ENCODE data around the gene IAH1. TPM values are rescaled to one million over a fixed set of nuclear protein-coding genes. Genes with fewer than 3 reads are reported as not detected.

IAH1 gene
- total RNA-seq, 1 donor from 2014 or later, result 37.5 TPM

DNA sequence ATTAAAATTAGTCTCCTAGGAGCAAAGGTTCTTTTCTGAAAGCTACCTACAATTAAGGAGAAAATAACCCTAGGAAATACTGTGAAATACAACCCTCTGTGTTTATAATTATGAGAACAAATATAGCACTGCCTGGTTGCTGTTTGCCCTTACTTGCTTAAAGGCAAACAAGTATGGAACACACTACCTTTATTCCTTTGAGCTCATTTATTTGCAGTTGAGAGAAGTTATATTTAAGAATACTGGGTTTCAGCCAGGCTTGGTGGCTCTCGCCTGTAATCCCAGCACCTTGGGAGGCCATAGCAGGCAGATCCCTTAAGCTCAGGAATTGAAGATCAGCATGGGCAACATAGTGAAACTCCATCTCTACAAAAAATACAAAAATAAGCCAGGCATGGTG lies 23.1 kb upstream of the IAH1 start:
- no peaks in the 10 kb centered on the region for H3K4me1 Mint-ChIP-seq (ENCODE audit: unreplicated experiment)
- no peak for DNase-seq (ENCODE audit: low spot score)
- no peaks in the 10 kb centered on the region for H3K9me3 Mint-ChIP-seq (ENCODE audit: unreplicated experiment)
- H3K27me3 Mint-ChIP-seq (ENCODE audit: unreplicated experiment), result no peaks in the 10 kb centered on the region
- no peak overlapping the region for H3K4me3 Mint-ChIP-seq (ENCODE audit: unreplicated experiment)
- TF ChIP-seq, protein P1, sequence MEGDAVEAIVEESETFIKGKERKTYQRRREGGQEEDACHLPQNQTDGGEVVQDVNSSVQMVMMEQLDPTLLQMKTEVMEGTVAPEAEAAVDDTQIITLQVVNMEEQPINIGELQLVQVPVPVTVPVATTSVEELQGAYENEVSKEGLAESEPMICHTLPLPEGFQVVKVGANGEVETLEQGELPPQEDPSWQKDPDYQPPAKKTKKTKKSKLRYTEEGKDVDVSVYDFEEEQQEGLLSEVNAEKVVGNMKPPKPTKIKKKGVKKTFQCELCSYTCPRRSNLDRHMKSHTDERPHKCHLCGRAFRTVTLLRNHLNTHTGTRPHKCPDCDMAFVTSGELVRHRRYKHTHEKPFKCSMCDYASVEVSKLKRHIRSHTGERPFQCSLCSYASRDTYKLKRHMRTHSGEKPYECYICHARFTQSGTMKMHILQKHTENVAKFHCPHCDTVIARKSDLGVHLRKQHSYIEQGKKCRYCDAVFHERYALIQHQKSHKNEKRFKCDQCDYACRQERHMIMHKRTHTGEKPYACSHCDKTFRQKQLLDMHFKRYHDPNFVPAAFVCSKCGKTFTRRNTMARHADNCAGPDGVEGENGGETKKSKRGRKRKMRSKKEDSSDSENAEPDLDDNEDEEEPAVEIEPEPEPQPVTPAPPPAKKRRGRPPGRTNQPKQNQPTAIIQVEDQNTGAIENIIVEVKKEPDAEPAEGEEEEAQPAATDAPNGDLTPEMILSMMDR (IDR thresholded peaks at IDR 0.05; ENCODE audit: unreplicated experiment), result no peak
- no peak overlapping the region for H3K27ac Mint-ChIP-seq (ENCODE audit: unreplicated experiment)
- H3K36me3 Mint-ChIP-seq (ENCODE audit: low read depth, unreplicated experiment), result peaks cover 20% of the 10 kb centered on the region

DNA sequence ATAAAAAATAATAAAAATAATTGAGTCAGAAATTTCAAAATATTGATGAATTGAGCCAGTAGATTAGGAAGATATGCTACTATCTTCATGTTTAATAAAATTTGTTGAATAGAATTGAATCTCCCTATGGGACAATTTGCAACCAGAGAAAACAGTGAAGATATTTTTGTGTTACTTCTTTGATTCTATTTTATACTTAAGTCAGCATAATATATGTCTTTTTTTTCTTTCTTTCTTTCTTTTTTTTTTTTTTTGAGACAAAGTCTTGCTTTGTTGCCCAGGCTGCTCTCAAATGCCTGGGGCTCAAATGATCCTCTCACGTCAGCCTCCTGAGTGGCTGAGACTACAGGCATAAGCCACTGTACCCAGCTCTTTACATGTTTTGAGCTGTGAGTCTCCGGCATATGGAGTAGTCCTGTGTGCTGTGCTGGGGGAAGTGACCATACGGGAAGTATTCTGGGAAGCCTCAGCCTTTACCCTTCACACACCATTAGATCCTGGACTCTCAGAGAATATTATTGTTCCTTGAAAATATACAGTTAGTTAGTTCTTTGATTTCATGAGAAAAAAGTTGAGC lies 13.8 kb upstream of the IAH1 start:
- no peak for DNase-seq (ENCODE audit: low spot score)
- H3K4me1 Mint-ChIP-seq (ENCODE audit: unreplicated experiment), result no peaks in the 10 kb centered on the region
- H3K36me3 Mint-ChIP-seq (ENCODE audit: low read depth, unreplicated experiment), result peaks cover 20% of the 10 kb centered on the region
- H3K9me3 Mint-ChIP-seq (ENCODE audit: unreplicated experiment), result no peaks in the 10 kb centered on the region
- TF ChIP-seq, protein P1 (IDR thresholded peaks at IDR 0.05; ENCODE audit: unreplicated experiment), result no peak
- H3K27ac Mint-ChIP-seq (ENCODE audit: unreplicated experiment), result no peak overlapping the region
- H3K27me3 Mint-ChIP-seq (ENCODE audit: unreplicated experiment), result no peaks in the 10 kb centered on the region
- no peak overlapping the region for H3K4me3 Mint-ChIP-seq (ENCODE audit: unreplicated experiment)

DNA sequence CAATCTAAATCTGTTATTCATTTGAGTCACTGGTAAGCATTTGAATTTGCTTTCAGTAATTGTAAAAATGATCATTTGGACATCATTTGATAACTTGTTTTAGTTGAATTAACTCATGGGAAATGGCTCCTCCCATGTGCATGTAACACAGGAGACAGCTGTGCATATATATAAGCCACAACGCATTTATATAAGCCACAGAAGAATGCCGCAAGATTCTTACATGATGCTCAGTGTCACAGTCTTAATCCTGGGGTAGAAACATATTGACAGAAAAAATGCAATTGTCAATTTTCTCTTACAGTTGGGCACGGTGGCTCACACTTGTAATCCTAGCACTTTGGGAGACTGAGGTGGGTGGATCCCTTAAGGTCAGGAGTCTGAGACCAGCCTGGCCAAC lies 13.3 kb upstream of the IAH1 start:
- no peak overlapping the region for H3K4me3 Mint-ChIP-seq (ENCODE audit: unreplicated experiment)
- H3K27ac Mint-ChIP-seq (ENCODE audit: unreplicated experiment), result no peak overlapping the region
- TF ChIP-seq, protein P1 (IDR thresholded peaks at IDR 0.05; ENCODE audit: unreplicated experiment), result no peak
- H3K36me3 Mint-ChIP-seq (ENCODE audit: low read depth, unreplicated experiment), result peaks cover 24% of the 10 kb centered on the region
- H3K4me1 Mint-ChIP-seq (ENCODE audit: unreplicated experiment), result no peaks in the 10 kb centered on the region
- H3K27me3 Mint-ChIP-seq (ENCODE audit: unreplicated experiment), result no peaks in the 10 kb centered on the region
- no peak for DNase-seq (ENCODE audit: low spot score)
- H3K9me3 Mint-ChIP-seq (ENCODE audit: unreplicated experiment), result no peaks in the 10 kb centered on the region

DNA sequence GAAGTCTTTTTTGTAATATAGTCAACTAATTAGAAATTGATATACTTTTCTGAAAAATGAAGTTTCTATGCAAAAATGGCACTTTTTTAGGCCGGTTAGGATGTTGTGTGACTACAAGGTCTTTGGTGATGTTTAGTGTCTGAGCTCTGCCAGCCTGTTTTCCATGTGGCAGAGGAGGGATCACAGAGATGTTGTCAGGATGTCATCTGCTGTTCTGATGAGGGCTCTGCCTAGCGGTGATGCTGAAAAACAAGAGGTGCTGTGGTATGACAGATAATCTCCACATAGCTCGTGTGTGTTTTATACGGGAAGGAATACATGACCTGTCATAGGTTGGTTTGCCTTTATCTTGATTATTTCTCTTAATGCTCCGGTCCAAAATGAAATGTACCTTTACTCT lies 12.0 kb upstream of the IAH1 start:
- no peaks in the 10 kb centered on the region for H3K27me3 Mint-ChIP-seq (ENCODE audit: unreplicated experiment)
- DNase-seq (ENCODE audit: low spot score), result no peak
- no peaks in the 10 kb centered on the region for H3K4me1 Mint-ChIP-seq (ENCODE audit: unreplicated experiment)
- H3K27ac Mint-ChIP-seq (ENCODE audit: unreplicated experiment), result no peak overlapping the region
- H3K9me3 Mint-ChIP-seq (ENCODE audit: unreplicated experiment), result no peaks in the 10 kb centered on the region
- peaks cover 18% of the 10 kb centered on the region for H3K36me3 Mint-ChIP-seq (ENCODE audit: low read depth, unreplicated experiment)
- no peak overlapping the region for H3K4me3 Mint-ChIP-seq (ENCODE audit: unreplicated experiment)
- TF ChIP-seq, protein P1 (IDR thresholded peaks at IDR 0.05; ENCODE audit: unreplicated experiment), result no peak

DNA sequence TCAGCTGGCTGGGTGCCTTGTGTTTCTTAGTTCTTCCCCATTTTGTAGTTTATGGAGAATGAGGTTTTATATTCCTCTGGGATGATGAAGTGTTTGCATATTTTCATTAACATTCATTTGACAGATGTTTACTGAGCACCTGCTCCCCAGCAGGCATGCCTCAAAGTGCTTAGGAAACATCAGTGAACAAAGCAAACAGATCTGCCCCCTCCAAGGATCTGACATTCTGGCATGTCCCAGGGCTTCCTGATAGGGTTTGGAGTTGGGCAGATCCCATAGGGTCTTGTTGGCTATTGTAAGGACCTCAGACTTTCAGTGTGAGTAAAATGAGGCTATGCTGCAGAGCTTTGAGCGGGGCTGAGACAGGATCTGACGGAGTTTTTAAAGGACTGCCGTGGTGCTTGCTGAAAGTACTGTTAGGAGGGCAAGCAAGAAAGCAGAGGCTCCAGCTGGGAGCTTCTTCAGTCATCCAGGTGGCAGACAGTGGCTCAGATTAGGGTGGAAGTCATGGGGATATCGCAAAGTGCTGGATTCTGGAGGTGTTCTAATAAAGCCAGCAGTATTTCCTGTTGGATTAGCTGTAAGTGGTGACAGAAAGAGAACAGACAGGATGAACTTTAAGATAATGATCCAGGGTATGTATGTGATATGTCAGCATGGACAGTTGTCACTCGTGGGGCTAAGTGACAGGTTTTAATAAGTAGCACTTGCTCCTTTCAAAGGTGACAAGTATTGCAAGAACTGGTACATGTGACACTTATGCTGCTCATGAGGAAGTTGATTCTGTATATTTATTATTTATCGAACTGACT lies 11.3 kb upstream of the IAH1 start:
- no peak overlapping the region for H3K27ac Mint-ChIP-seq (ENCODE audit: unreplicated experiment)
- no peaks in the 10 kb centered on the region for H3K9me3 Mint-ChIP-seq (ENCODE audit: unreplicated experiment)
- no peak for DNase-seq (ENCODE audit: low spot score)
- H3K4me3 Mint-ChIP-seq (ENCODE audit: unreplicated experiment), result no peak overlapping the region
- H3K27me3 Mint-ChIP-seq (ENCODE audit: unreplicated experiment), result no peaks in the 10 kb centered on the region
- peaks cover 18% of the 10 kb centered on the region for H3K36me3 Mint-ChIP-seq (ENCODE audit: low read depth, unreplicated experiment)
- TF ChIP-seq, protein P1 (IDR thresholded peaks at IDR 0.05; ENCODE audit: unreplicated experiment), result no peak
- no peaks in the 10 kb centered on the region for H3K4me1 Mint-ChIP-seq (ENCODE audit: unreplicated experiment)
